DMS79 treated with DMSO at 0.1 percent for 48 hours (cell line): ENCODE data around the gene ZNF616.
"Not testable (repeated sequence)": the region's sequence is repeated elsewhere in the genome, so short reads cannot be mapped to it uniquely, and the experiment has no call there.

Source experiments
- DNase-seq: peaks from one replicate; lab custom pipeline; 2025; lab: John Stamatoyannopoulos, UW

The ZNF616 gene

DNA sequence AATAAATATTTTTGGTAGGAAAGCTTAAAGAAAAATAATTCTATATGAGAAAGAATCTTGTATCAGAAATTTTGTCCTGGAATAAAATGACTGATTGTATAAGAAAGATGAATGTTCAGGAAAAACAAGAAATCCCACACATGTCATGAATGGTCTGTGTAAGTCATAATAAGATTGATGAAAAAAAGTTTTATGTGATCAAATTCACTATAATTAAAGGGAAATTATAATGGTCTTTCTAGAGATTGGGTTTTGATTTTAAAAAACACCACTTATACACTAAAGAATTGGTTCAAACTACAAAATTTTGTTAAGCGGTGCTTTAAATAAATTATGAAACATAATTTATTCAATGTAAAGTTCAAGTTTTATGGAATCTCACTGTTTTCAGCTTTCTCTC, 37.0 kb downstream of the ZNF616 start:
- DNase-seq: no peak

DNA sequence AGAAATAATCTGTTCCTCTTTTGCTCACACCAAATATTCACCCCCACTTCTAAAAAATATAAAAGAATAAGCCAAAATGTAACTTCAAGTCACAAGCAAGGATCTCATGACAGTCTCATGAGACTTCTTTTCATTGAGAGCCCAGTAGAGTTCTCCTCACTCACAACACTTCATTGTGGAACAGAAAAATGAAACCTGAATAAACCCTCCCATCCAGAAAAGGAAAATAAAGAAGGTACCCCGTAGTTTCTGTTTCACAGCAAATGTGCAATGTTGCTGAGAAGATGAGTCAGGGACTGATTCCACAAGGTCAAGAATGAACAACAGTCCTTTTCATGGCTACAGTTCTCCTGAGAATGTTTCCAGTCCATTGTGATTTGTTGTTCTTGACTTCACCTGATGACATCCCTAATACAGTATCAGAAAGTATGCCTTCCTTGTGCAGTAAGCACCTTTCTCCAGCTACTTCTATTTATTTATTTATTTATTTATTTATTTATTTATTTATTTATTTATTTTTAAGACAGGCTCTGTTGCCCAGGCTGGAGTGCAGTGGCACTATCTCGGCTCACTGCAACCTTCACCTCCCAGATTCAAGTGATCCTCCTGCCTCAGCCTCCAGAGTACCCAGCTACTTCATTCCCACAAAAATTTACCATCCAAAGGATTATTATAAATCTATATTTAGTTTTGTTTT, 37.7 kb downstream of the ZNF616 start:
- DNase-seq: no peak

DNA sequence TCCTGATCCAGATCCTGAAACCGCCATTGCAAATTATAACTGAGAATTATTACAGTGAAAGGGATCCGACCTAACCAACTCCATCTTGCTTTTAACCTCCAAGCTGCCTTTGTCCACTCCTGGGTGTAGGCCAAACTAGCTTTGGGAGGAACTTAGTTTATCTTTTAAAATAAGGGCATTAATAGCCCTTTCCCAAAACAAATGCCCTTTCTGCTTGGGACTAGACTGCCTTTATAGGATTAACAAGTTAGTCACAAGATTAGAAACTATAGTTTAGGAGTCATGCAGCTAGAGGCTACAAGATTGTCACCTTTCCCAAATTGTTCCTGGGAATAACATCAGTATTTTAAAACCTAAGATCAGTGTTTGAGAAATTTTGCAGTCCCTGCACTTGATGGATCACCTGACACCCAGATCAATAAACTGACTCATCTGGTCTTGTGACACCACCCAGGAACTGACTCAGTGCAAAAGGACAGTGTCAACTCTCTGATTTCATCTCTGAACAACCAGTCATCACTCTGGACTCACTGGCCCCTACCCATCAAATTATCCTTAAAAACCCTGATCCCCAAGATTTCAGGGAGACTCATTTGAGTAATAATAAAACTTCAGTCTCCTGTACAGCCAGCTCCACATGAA, 40.1 kb downstream of the ZNF616 start:
- DNase-seq: no peak

- not testable (repeated sequence) for DNase-seq
Observed at GRCh38 chr19:52096416-52096815, 43.3 kb downstream of the ZNF616 start.

- peak; percentile 85 for DNase-seq
Observed at GRCh38 chr19:52095172-52096014, 44.3 kb downstream of the ZNF616 start, which contains the start of gene ZNF841. Gene ZNF841, minus strand, starts transcription at chr19:52095765. Its CDS starts 10,964 bp downstream, at chr19:52084801.

- peak; percentile 15 for DNase-seq
Observed at GRCh38 chr19:52094526-52095130, 45.1 kb downstream of the ZNF616 start.

GRCh38 chr19:52086481-52086880, 53.3 kb downstream of the ZNF616 start:
- no peak for DNase-seq

GRCh38 chr19:52070496-52070895, 69.2 kb downstream of the ZNF616 start:
- DNase-seq: no peak

DNA sequence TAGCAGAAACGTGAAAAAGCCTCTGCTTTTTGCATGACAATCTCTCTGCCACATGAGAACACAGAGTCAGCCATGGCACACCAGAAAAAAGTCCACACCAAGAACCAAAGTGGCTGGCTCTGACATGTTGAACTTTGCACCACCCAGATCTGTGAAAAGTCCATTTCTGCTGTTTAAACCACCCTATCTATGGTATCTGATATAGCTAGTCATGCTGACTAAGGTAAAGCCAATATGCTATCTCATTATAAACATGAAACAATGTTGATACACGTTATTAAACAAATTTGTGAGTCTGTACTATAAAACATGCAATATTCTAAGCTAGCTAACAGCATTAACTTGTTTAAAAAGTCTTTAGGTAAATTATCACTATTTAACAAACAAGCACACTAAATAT, 70.1 kb downstream of the ZNF616 start:
- DNase-seq: no peak

GRCh38 chr19:52066258-52066863, 73.4 kb downstream of the ZNF616 start:
- DNase-seq: no peak

DNA sequence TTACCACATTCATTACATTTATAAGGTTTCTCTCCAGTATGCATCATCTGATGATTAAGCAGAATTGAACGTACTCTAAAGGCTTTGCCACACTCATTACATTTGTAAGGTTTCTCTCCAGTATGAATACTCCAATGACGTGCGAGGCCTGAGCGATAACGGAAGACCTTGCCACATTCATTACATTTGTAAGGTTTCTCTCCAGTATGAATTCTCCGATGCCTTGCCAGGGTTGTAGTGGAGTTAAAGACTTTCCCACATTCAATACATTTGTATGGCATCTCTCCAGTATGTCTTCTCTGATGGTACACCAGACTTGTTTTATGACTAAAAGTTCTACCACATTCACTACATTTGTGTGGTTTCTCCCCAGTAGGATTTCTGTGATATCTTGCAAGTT, 74.3 kb downstream of the ZNF616 start:
- no peak for DNase-seq
